Dedifferentiated amniotic fluid mesenchymal stem cell (primary cell): ENCODE results near the gene MAP3K2.

Source experiments
- DNase-seq: peaks from one replicate; pipeline ENCODE4 v3.0.0-alpha.2; 2016; ENCODE audit errors: extremely low spot score

Gene MAP3K2

DNA sequence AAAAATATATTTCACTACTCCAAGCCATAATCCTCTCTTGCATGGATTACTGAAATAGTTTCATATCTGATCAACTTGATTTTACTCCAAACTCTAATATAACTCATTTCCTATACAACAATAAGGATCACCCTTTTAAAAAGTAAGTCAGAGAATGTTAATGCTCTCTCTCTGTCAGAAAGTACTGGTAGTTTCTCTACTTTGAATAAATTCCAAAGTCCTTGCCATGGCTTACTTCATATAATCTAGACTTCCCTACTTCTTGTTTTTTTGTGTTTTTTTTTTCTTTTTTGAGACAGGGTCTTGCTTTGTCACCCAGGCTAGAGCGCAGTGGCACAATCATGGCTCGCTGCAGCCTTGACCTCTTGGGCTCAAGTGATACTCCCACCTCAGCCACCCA is 36.2 kb downstream of the MAP3K2 start:
- DNase-seq: no peak

DNA sequence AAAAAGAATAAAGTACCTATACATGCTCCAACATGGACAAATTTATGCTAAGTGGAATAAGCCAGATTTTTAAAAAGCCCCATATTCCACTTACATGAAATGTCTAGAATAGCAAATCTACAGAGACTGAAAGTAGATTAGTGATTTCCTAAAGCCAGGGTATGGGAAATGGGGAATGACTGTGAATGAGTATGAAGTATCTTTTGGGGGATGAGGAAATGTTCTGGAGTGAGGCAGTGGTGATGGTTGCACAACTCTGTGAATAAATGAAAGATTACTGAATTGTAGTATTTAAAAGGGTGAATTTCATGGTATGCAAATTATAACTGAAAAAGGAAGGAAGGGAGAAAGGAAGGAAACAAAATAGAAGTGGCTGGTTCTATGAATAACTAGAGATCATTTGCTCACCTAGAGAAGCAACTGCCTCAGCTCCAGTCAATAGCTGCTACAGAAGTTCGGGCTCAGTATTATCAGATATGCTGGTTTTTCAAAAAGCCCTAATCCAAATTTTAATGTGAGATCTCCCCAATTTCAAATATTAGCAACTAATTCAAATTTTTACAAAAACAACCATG is 39.3 kb downstream of the MAP3K2 start:
- no peak for DNase-seq

DNA sequence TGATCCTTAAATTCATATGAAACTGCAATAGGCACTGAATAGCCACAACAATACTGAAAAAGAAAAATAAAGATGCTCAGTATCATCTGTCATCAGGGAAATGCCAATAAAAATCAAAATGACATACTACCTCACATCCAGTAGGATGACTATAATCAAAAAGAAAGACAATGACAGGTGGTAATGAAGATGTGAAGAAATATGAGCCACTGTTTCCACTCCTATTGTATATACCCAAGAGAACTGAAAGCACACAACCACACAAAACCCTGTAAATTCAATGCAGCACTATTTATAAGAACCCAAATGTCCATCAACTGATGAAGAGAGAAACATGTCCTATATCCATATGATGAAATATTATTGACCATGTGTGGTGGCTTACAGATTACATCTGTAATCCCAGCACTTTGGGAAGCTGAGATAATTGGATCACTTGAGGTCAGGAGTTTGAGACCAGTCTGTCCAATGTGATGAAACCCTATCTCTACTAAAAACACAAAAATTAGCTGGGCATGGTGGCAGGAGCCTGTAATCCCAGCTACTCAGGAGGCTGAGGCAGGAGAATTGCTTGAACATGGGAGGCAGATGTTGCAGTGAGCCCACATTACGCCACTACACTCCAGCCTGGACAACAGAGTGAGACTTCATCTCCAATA is 39.9 kb downstream of the MAP3K2 start:
- DNase-seq: no peak

DNA sequence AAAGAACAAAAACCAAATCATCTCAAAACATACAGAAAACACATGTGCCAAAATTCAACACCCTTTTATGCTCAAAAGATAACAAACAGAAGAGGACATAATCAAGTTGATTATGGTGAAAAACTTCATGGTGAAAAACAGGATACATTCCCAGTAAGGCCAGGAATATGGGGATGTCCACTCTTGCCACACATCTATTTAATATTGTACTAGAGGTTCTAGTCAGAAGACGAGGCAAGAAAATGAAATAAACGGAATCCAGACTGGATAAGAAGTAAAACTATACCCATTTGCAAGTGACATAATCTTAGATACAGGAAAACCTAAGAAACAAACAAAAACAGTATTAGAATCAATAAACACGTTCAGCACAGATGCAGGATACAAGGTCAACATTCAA is 40.8 kb downstream of the MAP3K2 start:
- no peak for DNase-seq

DNA sequence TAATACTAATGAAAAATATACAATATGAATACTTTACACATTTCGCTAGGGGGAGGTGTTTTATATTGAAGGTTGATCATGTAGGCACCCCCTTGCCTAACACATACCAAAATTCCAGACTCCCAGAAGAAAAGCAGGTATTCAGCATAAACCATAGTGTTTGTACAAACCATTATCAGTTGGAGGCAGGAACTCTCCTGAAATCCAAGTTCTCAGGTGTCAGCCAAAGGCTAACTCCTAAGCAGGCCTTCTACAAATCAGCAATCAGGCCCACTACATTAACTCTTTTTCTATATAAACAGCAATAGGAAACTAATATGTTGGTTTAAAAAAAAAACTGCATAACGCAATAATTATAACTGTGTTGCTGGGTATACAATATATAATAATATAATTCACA is 44.5 kb downstream of the MAP3K2 start:
- DNase-seq: no peak

DNA sequence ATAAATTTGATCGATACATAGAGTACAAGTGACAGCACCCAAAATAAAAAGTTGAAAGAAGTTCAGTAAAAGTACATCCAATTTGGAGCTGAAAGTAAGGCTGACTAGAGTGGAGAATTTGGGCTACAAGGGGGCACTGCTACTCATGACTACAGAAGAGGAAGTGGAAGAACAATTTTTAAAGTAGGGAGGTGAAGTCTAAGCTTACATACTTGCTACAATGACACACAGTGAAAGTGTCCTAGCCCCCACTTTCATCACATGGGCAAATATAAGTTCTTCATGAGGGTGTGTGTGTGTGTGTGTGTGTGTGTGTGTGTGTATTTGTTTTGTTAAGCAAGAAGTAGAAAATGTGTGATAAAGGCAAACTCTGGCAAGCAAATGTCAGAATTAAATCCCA is 45.7 kb downstream of the MAP3K2 start:
- DNase-seq: no peak

DNA sequence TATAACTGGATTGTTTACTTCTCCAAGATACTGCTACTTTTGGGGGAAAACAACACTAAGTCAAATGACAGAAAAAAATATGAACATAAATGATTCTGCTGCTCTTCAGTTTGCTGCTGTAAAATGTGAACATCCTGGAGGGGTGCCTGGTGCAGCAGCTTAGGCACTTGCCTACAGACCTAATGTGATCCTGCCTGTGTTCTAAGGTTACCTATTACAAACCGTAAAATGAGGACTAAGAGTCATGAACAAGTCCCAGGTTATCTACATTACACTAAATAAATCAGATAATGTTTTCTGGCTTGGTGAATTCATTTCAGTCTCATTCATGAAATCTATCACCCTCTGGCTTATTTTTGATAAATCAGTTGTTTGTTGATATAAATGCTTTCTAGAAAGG is 55.4 kb downstream of the MAP3K2 start:
- DNase-seq: no peak

DNA sequence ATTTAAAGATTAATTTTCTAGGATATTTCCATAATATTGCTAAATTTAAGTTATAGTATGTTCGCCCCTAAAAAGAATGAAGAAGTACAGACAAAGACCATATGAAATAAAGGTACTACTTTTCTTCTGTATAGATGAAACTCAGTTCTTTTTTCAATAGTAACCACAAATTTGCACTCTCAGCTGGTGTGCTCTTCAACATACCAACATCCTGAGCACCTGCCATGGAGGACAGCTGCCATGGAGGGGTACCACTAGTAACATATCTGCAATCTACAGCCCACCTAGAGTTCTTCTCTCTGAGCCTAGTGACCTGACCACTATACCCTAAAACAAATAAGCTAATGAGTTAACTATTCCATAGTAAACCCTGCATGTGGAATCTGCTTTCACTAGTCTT is 57.0 kb downstream of the MAP3K2 start:
- DNase-seq: no peak

DNA sequence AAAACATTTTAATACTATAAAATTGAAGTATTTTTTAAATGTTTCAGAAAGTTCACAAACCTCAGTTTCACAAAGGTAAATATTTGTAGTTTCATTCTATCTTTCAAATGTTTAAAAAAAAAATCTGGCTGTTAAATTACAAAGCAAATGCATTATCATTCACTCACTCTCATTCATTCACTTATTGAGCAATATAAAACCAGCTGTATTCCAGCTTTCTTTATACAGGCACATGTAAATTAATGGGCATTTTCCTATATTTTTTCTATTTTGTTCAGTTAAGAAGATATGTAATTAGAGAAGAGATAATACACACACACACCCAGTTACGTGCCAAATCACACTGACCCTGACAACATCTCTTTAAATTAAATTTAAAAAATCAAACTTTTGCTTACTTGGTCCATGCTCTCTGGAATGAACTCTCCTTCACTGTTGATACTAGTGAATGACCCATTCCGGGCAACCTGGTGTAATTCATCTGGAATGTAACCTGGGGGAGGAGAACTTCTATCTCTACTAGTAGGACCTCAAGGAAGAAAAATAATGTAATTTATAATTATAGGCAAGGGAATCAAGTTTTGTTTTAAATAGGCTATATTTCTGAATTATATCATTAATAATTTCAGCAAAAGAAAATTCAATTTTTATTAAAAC is 61.4 kb downstream of the MAP3K2 start:
- DNase-seq: no peak

DNA sequence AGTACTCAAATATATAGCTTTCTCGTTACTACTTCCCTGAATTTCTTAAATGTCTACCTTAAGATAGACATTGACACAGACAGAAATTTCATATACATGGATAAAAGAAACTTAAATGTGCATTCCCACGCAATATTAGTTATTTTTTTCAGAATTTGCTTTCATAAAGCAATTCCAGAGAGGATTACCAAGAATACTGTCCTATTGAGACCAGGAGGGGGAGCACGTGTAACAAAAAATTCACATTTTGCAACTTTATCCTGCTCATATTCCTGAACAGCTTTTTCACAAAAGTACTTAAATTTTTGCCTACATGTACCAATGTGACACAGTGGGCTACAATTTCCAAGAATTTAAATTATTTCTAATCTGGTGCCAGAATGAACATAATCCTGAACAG is 63.1 kb downstream of the MAP3K2 start:
- DNase-seq: peak; percentile 73

DNA sequence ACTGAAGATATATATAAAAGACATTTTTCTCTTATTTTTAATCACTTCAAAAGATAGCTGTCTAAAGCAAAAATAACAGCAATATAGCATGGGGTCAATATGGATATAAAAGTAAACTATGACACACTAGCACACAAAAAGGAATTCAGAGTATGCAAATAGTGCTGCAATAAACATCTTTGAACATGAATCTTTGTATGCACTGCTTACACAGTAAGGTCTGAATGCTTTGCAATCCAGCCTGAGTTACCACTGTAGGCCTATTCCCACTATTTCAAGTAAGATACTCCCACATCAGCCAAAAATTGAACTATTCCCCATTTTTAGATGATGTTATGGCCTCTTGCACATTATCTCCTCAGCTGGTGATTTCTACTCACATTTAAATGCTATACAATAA is 66.5 kb downstream of the MAP3K2 start:
- peak; percentile 58 for DNase-seq

DNA sequence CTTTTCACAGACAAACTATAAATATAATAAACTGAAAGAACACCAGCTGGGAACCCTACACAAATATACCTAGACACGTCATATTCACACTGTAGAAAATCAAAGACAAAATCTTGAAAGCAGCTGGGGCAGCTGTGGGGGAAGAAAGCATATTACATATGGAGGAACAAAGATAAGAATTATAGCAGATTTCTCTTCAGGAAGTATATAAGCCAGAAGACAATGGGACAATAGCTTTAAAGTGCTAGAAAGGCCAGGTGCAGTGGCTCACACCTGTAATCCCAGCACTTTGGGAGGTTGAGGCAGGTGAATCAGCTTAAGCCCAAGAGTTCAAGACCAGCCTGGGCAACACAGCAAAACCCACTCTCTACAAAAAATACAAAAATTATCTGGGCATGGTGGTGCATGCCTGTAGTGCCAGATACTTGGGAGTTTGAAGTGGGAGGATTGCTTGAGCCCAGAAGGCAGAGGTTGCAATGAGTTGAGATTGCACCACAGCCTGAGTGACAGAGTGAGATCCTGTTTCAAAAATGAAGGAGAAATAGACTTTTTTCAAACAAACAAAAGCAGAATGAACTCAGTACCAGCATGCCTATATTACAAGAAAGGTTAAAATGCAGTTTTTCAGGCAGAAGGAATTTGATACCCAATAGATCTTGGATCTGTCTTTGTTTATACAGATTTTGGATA is 67.0 kb downstream of the MAP3K2 start:
- DNase-seq: no peak

DNA sequence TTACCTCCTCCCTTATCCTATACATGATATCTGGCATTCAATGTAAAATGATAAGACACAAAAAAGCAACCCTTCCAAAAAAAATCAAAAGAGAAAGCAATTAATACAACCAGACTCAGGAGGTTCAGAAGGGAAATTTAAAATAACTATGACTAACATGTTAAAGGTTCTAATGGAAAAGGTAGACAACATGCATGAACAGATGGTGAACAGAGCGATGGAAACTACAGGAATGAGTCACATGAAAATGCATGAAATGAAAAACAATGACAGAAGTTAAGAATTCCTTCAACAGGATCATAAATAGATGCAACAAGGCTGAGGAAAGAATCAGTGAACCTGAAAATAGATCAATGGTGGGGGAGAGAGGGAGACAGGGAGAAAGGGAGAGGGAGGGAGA is 67.7 kb downstream of the MAP3K2 start:
- no peak for DNase-seq

DNA sequence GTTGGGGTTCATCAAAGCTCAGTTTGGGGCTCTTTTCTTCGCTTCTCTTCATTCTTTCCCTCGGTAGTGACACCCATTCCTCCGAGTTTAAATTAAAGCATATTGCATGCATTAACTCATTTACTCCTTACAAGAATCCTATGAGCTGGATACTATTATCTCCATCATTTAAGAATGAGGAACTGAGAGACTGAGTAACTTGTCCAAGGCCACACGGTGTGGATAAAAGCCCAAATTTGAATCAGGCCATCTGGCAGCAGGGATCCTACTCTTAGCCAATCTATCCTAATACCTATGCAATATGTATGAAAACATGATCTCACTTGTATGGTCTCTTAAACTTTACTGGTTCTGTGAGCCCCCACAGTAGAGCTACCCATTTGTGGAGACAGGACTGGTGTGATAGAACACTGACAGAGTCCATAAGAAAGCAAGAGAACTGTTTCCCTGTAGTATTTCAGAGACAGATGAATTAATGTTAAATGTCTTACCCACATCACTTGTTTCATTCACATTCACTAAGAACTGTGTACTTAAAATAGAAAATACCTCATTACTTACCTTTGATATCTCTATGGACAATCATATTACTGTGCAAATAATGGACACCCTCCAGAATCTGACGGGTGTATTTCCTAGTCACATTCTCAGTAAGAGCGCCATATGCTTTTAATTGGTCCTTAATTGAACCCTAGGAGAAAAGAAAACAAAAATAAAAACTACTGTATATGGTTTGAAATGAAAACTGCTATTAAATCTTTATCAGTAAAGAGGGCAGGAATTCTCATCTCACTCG is 73.4 kb downstream of the MAP3K2 start:
- DNase-seq: no peak

DNA sequence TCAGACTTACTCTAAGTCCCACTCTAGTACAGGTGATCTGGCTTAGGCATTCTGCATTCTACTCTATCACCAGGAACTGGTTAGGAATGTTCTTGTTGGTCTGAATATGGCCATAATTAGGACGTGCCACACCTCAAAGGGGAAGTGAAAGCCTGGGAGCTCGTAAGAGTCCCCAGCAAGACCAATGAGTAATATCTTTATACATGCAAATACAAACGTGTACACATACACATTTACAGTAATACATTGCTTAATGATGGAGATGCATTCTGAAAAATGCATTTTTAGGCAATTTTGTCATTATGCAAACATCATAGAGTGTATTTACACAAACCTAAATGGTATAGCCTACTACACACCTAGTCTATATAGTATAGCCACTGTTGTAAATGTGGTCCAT is 74.4 kb downstream of the MAP3K2 start:
- no peak for DNase-seq

DNA sequence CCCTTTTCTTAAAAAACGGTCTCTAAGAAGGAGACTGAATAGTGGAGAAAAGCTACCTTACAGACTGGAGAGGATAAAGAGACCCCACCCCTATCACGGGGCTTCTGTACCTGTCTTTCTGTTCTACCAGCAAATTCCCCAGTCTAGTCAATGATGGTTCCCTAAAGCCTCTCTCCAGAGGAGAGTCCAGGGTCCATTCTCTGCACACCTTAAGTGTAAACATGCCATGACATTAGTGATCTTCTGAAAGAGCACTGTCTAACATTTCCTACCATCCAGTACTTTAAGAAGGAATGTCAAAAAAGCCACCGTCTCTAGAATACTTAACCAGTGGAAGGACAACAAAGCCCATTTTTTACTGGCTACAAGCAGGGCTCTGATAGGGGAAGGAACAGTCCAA is 76.8 kb downstream of the MAP3K2 start:
- no peak for DNase-seq

DNA sequence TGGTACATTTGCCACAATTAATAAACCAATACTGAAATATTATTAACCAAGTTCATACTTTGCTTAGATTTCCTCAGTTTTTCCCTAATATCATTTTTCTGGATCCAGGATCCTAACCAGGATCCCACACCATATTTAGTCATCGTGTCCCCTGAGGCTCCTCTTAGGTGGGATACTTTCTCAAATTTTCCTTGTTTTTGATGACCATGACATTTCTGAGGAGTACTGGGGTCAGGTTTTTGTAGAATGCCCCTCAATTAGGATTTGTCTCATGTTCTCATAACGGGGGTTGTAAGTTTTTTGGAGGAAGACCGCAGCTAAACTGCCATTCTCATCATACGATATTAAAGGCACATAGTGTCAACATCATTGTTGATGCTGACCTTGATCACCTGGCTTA is 78.3 kb downstream of the MAP3K2 start:
- no peak for DNase-seq

DNA sequence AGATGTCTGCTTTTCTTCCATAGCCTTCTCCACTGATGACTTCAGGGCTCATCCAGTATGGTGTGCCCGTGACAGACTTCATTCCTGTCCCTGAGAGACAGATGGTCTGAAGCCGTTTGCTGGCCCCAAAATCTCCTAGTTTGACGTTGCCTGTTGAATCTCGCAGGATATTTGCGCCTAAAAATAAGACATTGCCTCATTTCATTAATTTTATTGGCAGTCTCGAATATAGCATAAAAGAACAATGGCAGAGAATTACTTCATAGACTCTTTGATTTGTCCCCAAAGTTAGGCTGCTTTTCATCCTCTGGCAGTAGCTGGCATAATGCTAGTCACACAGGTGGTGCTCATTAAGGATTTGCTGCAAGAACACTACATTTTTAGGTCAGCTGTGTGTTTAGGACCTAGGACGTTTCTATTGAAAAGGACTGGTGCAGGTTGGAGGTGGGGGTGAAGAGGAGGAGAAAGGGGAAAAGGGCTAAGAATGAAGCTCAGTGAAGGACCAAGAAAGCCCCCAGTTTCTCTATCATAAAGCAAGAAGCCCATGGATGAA is 79.1 kb downstream of the MAP3K2 start:
- DNase-seq: no peak

DNA sequence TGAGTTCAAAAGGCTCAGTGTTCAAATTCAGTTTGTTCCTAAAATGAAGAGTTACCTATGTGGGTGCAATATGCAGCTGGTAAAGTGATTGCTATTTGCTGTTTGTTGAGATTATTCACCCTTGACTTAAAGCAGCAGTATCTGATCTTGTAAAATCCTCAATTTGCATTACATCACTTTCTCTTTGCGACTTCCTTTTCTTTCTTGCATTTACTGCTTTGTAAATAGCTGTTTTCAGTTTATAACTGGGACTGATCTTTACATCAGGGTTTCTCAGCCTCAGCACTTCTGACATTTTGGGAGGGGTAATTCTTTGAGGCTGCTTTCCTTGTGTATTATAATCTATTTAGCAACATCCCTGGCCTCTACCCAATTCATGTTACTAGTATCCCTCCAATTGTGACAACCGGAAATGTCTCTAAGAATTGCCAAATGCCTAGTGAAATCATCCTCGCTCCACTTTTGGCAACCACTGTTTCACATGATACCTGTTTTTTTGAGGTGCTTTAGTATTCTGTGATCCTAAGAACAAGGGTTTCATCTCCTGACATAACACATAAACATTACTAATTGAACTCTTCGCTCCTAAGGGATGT is 81.7 kb downstream of the MAP3K2 start:
- no peak for DNase-seq

DNA sequence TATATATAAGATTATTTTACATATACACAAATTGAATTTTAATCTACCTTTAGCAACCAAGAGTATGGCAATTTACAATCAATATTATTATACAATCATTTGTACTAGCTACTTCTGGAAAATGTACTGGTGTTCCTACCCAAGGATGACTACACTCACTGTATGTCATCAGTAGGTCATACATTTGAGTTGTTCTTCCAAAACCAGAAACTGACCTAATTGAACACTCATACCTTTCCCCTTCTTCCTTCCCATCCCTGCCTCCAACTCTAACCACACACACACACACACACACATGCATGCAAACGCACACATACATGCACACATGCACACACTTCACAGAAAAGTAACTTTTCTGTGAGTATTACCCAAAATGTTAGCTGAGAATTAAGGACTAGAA is 85.6 kb downstream of the MAP3K2 start:
- no peak for DNase-seq

DNA sequence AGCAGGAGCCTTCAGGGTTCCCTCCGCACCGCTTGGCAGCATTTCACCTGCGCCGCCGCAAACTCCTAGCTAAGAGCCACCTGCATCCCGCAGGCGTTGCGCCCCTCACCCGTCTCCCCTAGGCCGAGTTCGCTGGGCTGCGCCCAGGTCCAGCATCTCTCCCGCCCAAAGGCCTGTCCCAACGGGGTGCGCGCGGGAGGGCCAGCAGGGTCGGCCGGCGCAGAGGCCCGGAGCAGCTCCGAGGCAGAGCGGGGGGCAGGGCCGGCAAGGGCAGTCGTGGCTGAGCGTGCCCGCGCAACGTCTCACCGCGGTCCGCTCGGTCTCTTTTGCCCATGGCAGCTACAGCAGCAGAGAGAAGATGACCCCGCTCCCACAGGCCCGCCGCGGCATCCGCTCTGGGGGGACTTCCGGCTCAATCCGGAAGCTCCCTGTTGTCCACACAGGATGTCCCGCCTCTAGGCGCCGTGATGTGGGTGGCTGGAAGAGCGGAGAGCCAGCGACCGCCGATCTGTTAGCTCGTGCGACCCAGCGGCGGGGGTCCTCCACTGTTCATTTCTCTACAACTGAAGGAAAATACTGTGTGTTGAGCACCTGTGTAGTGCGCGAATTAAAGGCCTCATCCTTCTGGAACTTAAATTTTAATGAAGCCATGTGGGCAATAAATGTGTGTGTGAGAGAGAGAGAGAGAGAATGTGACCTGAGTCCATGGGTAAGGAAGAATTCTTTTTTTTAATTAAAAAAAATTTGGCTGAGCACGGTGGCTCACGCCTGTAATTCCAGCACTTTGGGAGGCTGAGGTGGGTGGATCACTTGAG is 93.8 kb downstream of the MAP3K2 start, which contains the start of gene ERCC3:
Gene ERCC3 (minus strand): TSS at position 397 of the 815 bp plus-strand sequence. CDS start 63 bp downstream, at position 334.
- peak; percentile 81 for DNase-seq
